Measurements from ENCODE around the gene WSCD1. TPM values are rescaled to one million over a fixed set of nuclear protein-coding genes. Genes with fewer than 3 reads are reported as not detected.

Gene WSCD1
- polyA plus RNA-seq, 3 donors, result not detected

DNA sequence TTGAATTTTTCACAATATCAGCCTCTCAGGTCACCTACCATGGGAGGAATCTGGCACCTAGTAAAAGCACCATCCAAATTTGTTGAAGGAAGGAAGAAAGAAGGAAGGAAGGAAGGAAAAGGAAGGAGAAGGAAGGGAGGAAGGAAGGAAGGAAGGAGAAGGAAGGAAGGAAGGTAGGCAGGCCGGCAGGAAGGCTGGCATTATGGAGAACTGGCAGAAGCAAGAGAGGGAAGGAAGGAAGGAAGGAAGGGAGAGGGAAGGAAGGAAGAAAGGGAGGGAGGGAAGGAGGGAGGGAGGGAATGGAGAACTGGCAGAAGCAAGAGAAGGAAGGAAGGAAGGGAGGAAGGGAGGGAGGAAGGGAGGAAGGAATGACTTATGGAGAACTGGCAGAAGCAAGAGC, 24.3 kb downstream of the WSCD1 start:
- Histone ChIP-seq H3K27me3 (ENCODE audit: control insufficient read depth in 2 of 2, insufficient read depth in 2 of 2, low read length in 2 of 2) (no peaks in the 10 kb centered on the region), H3K4me1 (ENCODE audit: control insufficient read depth in 1 of 2, insufficient read depth in 2 of 2, low read length in 2 of 2) (no peaks in the 10 kb centered on the region), H3K27ac (ENCODE audit: low read depth in 1 of 2, low read length in 2 of 2) (no peak overlapping the region), H3K4me3 (replicated peaks in 1 of 3; ENCODE audit: low read depth in 2 of 3, low read length in 3 of 3) (no peak overlapping the region), H3K4me2 (replicated peaks; ENCODE audit: extremely low read depth, low read length, poor library complexity, severe bottlenecking) (no peak overlapping the region), H3K36me3 (replicated peaks in 1 of 2; ENCODE audit: control insufficient read depth in 1 of 2, insufficient read depth in 2 of 2, low read length in 2 of 2) (no peaks in the 10 kb centered on the region), H4K20me1 (ENCODE audit: insufficient read depth, low read length) (no peaks in the 10 kb centered on the region), H3K79me2 (ENCODE audit: insufficient read depth, low read length) (no peaks in the 10 kb centered on the region), H2AFZ (ENCODE audit: insufficient read depth, low read depth, low read length, poor library complexity, severe bottlenecking) (no peak overlapping the region), H3K9ac (ENCODE audit: insufficient read depth, low read length, poor library complexity, severe bottlenecking) (no peak overlapping the region), H3K9me3 (replicated peaks in 1 of 2; ENCODE audit: control insufficient read depth in 1 of 2, insufficient read depth in 1 of 2, low read length in 2 of 2) (no peaks in the 10 kb centered on the region)
- no peak for TF ChIP-seq CTCF (IDR thresholded peaks at IDR 0.05)
- WGBS (ENCODE audit: insufficient coverage), result 55% methylated on average over 1 of the region's 1 CpG
- intact Hi-C loops (cut with micrococcal nuclease), result no loop called here
- Mint-ChIP-seq H3K27ac (no peak overlapping the region), H3K9me3 (peaks cover 0 to 2% (median 0%) of the 10 kb centered on the region in 7 donors), H3K4me1 (no peaks in the 10 kb centered on the region), H3K27me3 (ENCODE audit: low read depth in 3 of 3) (peaks cover 2 to 5% (median 4%) of the 10 kb centered on the region in 3 donors), H3K4me3 (no peak overlapping the region), H3K36me3 (no peaks in the 10 kb centered on the region)
- no peak for DNase-seq

GRCh38 chr17:6094926-6095325, 24.7 kb downstream of the WSCD1 start:
- no peaks in the 10 kb centered on the region for H3K79me2 ChIP-seq (ENCODE audit: insufficient read depth, low read length)
- H3K4me1 Mint-ChIP-seq, result no peaks in the 10 kb centered on the region
- no peak overlapping the region for H3K4me2 ChIP-seq (replicated peaks; ENCODE audit: extremely low read depth, low read length, poor library complexity, severe bottlenecking)
- no peak overlapping the region for H3K4me3 Mint-ChIP-seq
- whole genome bisulfite sequencing (ENCODE audit: insufficient coverage), result 95% methylated on average over 4 of the region's 11 CpGs
- H3K36me3 ChIP-seq (replicated peaks in 1 of 2; ENCODE audit: control insufficient read depth in 1 of 2, insufficient read depth in 2 of 2, low read length in 2 of 2), result no peaks in the 10 kb centered on the region
- no peaks in the 10 kb centered on the region for H3K36me3 Mint-ChIP-seq
- peaks cover 0 to 2% (median 0%) of the 10 kb centered on the region in 7 donors for H3K9me3 Mint-ChIP-seq
- no peak overlapping the region for H3K27ac ChIP-seq (ENCODE audit: low read depth in 1 of 2, low read length in 2 of 2)
- no peak for DNase-seq
- H3K9me3 ChIP-seq (replicated peaks in 1 of 2; ENCODE audit: control insufficient read depth in 1 of 2, insufficient read depth in 1 of 2, low read length in 2 of 2), result no peaks in the 10 kb centered on the region
- H3K27ac Mint-ChIP-seq, result peak overlapping the region in 1 of 7 donors; percentile 54
- no peak overlapping the region for H3K9ac ChIP-seq (ENCODE audit: insufficient read depth, low read length, poor library complexity, severe bottlenecking)
- H3K27me3 ChIP-seq (ENCODE audit: control insufficient read depth in 2 of 2, insufficient read depth in 2 of 2, low read length in 2 of 2), result no peaks in the 10 kb centered on the region
- H4K20me1 ChIP-seq (ENCODE audit: insufficient read depth, low read length), result no peaks in the 10 kb centered on the region
- H3K27me3 Mint-ChIP-seq (ENCODE audit: low read depth in 3 of 3), result peaks cover 2 to 5% (median 4%) of the 10 kb centered on the region in 3 donors
- no peak overlapping the region for H3K4me3 ChIP-seq (replicated peaks in 1 of 3; ENCODE audit: low read depth in 2 of 3, low read length in 3 of 3)
- intact Hi-C loops (cut with micrococcal nuclease), result no loop called here
- no peak overlapping the region for H2AFZ ChIP-seq (ENCODE audit: insufficient read depth, low read depth, low read length, poor library complexity, severe bottlenecking)
- no peak for TF ChIP-seq CTCF (IDR thresholded peaks at IDR 0.05)
- H3K4me1 ChIP-seq (ENCODE audit: control insufficient read depth in 1 of 2, insufficient read depth in 2 of 2, low read length in 2 of 2), result no peaks in the 10 kb centered on the region
